Psoas muscle (tissue), 8 donors: ENCODE results near the gene IL1RAPL1. TPM values are rescaled to one million over a fixed set of nuclear protein-coding genes. Genes with fewer than 3 reads are reported as not detected.

ENCODE experiments used
- ATAC-seq, 4 donors: fragments of 200-7000 bp; cut with Tn5 transposase; one replicate each; pipeline ENCODE4 v1.9.1; 2020; ENCODE audit warnings: moderate library complexity in 3 of 4, mild to moderate bottlenecking in 2 of 4
- DNase-seq, 2 donors: peaks; one replicate each; pipeline ENCODE4 v3.0.0-alpha.2; 2020
- H3K27ac ChIP-seq: fragments of 200-600 bp; one replicate; pipeline ENCODE4 v1.8.0; 2022
- H3K27me3 ChIP-seq, 3 donors: fragments of 200-600 bp in 1 of 3; one replicate each; pipeline versions ENCODE4 v1.6.1 to v1.8.0; 2013 to 2022; ENCODE audit warnings: low read length in 2 of 3, mild to moderate bottlenecking in 2 of 3, moderate library complexity in 1 of 3; ENCODE audit not compliant: insufficient read depth in 3 of 3
- H3K36me3 ChIP-seq, 2 donors: fragments of 200-600 bp in 1 of 2; one replicate each; pipeline versions ENCODE4 v1.6.1 to v1.8.0; 2013 to 2022; ENCODE audit warnings: low read depth in 1 of 2, mild to moderate bottlenecking in 1 of 2, moderate library complexity in 1 of 2; ENCODE audit not compliant: insufficient read depth in 1 of 2
- H3K4me1 ChIP-seq: fragments of 200-600 bp; one replicate; pipeline ENCODE4 v1.8.0; 2022
- H3K4me3 ChIP-seq: fragments of 200-600 bp; one replicate; pipeline ENCODE4 v1.8.0; 2022; ENCODE audit warnings: mild to moderate bottlenecking
- H3K9me3 ChIP-seq: fragments of 200-600 bp; one replicate; pipeline ENCODE4 v1.8.0; 2022
- WGBS, 3 donors: extraction: QIAGEN DNeasy Blood & Tissue Kit; methylation state at CpG; one replicate each; pipeline versions ENCODE4 v1.1.6 to v1.1.7; 2013; 5-methylcytosine and 5-hydroxymethylcytosine counted together
- intact Hi-C, 2 donors: fragments of 100-400 bp; cut with DNase I; formaldehyde crosslinking; loops; one replicate each; pipeline versions ENCODE4 v1.11.0 to v1.14.2; 2022
- polyA plus RNA-seq, 3 donors: library from polyadenylated mRNA; stranded (reverse); fragments of 200-250 nt; gene quantifications; one replicate each; pipeline ENCODE4 v1.2.3, GENCODE V29; 2013
- total RNA-seq, 4 donors: library from RNA; stranded (reverse); fragmentation: NEBNext Ultra II Directional in 2 of 4; extraction: Animal tissue kit (Norgen Biotek cat#: 25700) in 2 of 4; gene quantifications; one replicate each; pipeline versions ENCODE4 v1.2.1 to v1.2.4, GENCODE V29; 2021 to 2023
- TF ChIP-seq, protein P1 (sequence below): fragments of 200-600 bp; IDR thresholded peaks from one replicate; pipeline ENCODE4 v1.8.0; 2022; ENCODE audit warnings: antibody characterized with exemption
- donor health status: healthy with polysubstance abuse.
- donor health status: DM: no; HTN: no; CAD: no; lungs with moderate emphysema.
- donor health status: Bipolar disorder and iron deficiency.
- donor health status: healthy.
- donor health status: DM: yes; HTN: yes; CAD: no.
- donor health status: DM: no; HTN: no; CAD: no.
- donor health status: DM: no; HTN: no; CAD: no.
- donor health status: DM: yes; HTN: yes; CAD: no.

The IL1RAPL1 gene
- total and polyA plus RNA-seq, 7 donors = 0.04 to 0.50 (median 0.19) TPM; not detected in 1

DNA sequence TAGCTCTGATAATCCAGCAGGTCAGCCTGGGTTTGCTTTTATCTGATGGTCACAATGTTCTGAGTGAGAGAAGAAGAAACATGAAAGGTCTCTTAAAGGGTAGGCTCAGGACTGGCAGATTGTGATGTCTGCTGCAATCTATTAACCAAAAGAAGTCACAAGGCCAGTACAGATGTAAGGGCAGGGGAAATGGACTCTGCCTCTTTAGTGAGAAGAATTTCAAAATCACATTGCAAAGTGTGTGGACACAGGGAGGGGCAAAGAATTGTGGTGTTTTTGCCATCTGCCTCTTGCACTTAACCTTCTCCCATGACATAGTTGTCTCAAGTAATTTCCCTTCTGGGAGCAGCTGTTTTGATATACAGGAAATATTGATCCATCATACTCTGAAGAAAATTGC lies 40.9 kb downstream of the IL1RAPL1 start:
- H3K27ac ChIP-seq = no peak overlapping the region
- intact Hi-C loops = no loop called here
- H3K9me3 ChIP-seq = no peaks in the 10 kb centered on the region
- TF ChIP-seq, protein P1, sequence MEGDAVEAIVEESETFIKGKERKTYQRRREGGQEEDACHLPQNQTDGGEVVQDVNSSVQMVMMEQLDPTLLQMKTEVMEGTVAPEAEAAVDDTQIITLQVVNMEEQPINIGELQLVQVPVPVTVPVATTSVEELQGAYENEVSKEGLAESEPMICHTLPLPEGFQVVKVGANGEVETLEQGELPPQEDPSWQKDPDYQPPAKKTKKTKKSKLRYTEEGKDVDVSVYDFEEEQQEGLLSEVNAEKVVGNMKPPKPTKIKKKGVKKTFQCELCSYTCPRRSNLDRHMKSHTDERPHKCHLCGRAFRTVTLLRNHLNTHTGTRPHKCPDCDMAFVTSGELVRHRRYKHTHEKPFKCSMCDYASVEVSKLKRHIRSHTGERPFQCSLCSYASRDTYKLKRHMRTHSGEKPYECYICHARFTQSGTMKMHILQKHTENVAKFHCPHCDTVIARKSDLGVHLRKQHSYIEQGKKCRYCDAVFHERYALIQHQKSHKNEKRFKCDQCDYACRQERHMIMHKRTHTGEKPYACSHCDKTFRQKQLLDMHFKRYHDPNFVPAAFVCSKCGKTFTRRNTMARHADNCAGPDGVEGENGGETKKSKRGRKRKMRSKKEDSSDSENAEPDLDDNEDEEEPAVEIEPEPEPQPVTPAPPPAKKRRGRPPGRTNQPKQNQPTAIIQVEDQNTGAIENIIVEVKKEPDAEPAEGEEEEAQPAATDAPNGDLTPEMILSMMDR = no peak
- no peak overlapping the region for H3K4me3 ChIP-seq
- H3K4me1 ChIP-seq = no peaks in the 10 kb centered on the region
- ATAC-seq (no peak), DNase-seq (no peak)
- H3K36me3 ChIP-seq = no peaks in the 10 kb centered on the region
- peaks cover 0 to 3% (median 0%) of the 10 kb centered on the region in 3 donors for H3K27me3 ChIP-seq

DNA sequence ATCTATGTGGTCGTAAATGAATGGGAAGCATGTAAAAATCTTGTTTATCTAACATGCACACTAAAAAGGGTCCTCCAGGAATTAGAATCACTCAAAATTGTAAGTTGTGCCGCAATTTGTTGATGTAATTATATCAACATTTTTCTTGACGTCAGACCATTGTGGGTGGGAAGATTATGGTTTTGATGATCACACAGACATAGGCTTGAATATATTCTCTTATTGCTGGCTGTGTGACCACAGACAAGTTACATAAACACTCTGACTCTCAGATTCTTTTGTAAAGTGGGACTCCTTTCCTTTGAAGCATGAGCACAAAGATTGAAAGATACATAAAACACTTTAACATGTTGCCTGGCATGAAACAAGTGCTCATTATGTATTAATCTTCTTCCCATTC lies 51.5 kb downstream of the IL1RAPL1 start:
- H3K27ac ChIP-seq = no peak overlapping the region
- no peaks in the 10 kb centered on the region for H3K4me1 ChIP-seq
- H3K27me3 ChIP-seq = no peaks in the 10 kb centered on the region
- intact Hi-C loops = no loop called here
- TF ChIP-seq, protein P1 = no peak
- H3K4me3 ChIP-seq = no peak overlapping the region
- no peaks in the 10 kb centered on the region for H3K36me3 ChIP-seq
- no peaks in the 10 kb centered on the region for H3K9me3 ChIP-seq
- DNase-seq (no peak), ATAC-seq (no peak)
- 76 to 85% (median 78%) methylated on average over 3 of the region's 3 CpGs for WGBS, 3 donors

DNA sequence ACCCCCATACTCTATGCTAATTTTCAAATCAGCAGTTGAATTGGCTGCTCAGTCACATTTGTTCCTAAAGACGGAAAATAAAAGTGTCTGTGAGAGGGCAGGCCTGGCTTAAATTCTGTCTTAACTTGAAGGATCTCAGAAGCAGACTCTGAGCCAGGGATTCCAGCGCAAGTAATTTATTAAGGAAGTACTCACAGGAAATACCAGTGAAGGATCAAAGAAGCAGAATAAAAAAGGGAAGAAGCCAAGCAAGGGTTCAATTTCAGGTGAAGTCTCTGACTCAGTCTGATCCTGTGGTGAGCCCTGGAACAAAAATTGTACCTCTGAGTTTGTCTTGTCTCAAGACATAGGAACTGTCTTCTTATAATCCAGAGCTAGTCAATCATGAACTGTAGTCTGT lies 52.2 kb downstream of the IL1RAPL1 start:
- WGBS, 3 donors = 21 to 47% (median 21%) methylated on average over 2 of the region's 2 CpGs
- intact Hi-C loops = no loop called here
- no peak for ATAC-seq

DNA sequence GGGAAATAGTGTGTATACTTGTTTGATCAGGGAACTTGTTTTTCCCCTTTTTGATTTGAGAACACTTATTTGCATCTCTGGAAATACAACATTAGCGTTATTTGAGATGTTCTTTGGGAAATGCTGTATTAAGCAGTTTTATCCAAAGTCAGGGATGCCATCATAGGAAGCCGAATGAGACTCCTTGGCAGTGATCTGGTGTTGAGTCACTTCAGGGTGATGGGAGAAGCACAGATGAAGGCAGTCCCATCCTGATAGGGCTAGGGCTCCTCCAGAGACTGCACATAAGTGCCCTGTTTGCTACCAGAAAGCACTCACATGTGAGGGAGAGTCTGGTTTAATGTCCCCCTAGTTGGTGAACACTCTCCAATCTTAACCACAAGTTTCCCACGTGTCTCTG lies 62.3 kb downstream of the IL1RAPL1 start:
- H3K27ac ChIP-seq = no peak overlapping the region
- TF ChIP-seq, protein P1 = no peak
- H3K4me1 ChIP-seq = no peaks in the 10 kb centered on the region
- no peak for ATAC-seq
- H3K36me3 ChIP-seq = no peaks in the 10 kb centered on the region
- no peak overlapping the region for H3K4me3 ChIP-seq
- H3K9me3 ChIP-seq = no peaks in the 10 kb centered on the region
- WGBS, 3 donors = 51 to 87% (median 86%) methylated on average over 3 of the region's 3 CpGs
- intact Hi-C loops = no loop called here
- DNase-seq = no peak
- H3K27me3 ChIP-seq = no peaks in the 10 kb centered on the region

More for the DNA sequence above, 52.2 kb downstream of the IL1RAPL1 start:
- no peaks in the 10 kb centered on the region for H3K4me1 ChIP-seq
- no peak overlapping the region for H3K4me3 ChIP-seq
- no peaks in the 10 kb centered on the region for H3K27me3 ChIP-seq
- no peaks in the 10 kb centered on the region for H3K9me3 ChIP-seq
- H3K36me3 ChIP-seq = no peaks in the 10 kb centered on the region
- H3K27ac ChIP-seq = no peak overlapping the region
- TF ChIP-seq, protein P1 = no peak
- no peak for DNase-seq

DNA sequence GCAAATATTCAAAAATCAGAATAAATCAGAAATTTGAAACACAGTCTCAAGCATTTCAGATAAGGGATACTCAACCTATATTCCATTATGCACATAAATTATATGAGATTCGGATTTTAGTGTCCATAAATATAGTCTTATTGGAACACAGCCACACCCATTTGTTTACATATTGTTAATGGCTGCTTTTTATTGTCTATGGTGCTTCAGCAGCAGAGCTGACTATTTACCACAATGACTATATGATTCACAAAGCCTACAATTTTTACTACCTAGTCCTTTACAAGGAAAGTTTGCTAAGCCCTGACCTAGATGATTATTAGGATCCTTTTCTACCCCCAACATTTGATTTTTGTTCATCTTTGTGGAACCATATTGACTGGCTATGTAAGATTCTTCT lies 63.9 kb downstream of the IL1RAPL1 start:
- TF ChIP-seq, protein P1 = no peak
- ATAC-seq = no peak
- no peaks in the 10 kb centered on the region for H3K27me3 ChIP-seq
- no peak for DNase-seq
- no peaks in the 10 kb centered on the region for H3K9me3 ChIP-seq
- intact Hi-C loops = no loop called here
- H3K36me3 ChIP-seq = no peaks in the 10 kb centered on the region
- H3K4me1 ChIP-seq = no peaks in the 10 kb centered on the region
- H3K27ac ChIP-seq = no peak overlapping the region
- 58 to 77% (median 75%) methylated on average over 1 of the region's 1 CpG for WGBS, 3 donors
- no peak overlapping the region for H3K4me3 ChIP-seq
